HG02759 (cell line): ENCODE results near the gene OTUD3.
"Not testable (repeated sequence)": the region's sequence is repeated elsewhere in the genome, so short reads cannot be mapped to it uniquely, and the experiment has no call there.

Experiments
- ATAC-seq: cut with Tn5 transposase; IDR thresholded peaks from one replicate; pipeline ENCODE4 v1.9.1; 2021; ENCODE audit warnings: mild to moderate bottlenecking, moderate library complexity; ENCODE audit not compliant: unreplicated experiment

The OTUD3 gene, protein sequence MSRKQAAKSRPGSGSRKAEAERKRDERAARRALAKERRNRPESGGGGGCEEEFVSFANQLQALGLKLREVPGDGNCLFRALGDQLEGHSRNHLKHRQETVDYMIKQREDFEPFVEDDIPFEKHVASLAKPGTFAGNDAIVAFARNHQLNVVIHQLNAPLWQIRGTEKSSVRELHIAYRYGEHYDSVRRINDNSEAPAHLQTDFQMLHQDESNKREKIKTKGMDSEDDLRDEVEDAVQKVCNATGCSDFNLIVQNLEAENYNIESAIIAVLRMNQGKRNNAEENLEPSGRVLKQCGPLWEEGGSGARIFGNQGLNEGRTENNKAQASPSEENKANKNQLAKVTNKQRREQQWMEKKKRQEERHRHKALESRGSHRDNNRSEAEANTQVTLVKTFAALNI

GRCh38 chr1:19882111-19883071 is at the start of gene OTUD3:
OTUD3 (plus strand) TSS chr1:19882395; CDS start chr1:19882514, 119 bp downstream.
- ATAC-seq, result peak; percentile 95

- ATAC-seq, result no peak
These were observed 46.6 kb upstream of the OTUD3 start for GRCh38 chr1:19835578-19835977.

GRCh38 chr1:19837866-19838265 is 44.3 kb upstream of the OTUD3 start:
- ATAC-seq, result no peak

DNA sequence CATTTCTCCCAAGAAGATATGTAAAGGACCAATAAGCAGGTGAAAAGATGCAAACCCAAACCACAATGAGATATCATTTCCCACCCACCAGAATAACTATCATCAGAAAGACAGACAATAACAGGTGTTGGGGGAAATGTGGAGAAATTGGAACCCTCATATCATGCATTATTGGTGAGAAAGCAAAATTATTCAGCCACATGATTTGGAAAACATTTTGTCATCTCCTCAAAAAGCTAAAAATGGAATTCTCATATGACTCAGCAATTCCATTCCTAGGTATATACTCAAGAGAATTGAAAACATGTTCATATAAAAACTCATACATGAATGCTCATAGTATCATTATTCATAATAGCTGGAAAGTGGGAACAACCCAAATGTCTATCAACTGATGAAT is 42.0 kb upstream of the OTUD3 start:
- ATAC-seq, result no peak

DNA sequence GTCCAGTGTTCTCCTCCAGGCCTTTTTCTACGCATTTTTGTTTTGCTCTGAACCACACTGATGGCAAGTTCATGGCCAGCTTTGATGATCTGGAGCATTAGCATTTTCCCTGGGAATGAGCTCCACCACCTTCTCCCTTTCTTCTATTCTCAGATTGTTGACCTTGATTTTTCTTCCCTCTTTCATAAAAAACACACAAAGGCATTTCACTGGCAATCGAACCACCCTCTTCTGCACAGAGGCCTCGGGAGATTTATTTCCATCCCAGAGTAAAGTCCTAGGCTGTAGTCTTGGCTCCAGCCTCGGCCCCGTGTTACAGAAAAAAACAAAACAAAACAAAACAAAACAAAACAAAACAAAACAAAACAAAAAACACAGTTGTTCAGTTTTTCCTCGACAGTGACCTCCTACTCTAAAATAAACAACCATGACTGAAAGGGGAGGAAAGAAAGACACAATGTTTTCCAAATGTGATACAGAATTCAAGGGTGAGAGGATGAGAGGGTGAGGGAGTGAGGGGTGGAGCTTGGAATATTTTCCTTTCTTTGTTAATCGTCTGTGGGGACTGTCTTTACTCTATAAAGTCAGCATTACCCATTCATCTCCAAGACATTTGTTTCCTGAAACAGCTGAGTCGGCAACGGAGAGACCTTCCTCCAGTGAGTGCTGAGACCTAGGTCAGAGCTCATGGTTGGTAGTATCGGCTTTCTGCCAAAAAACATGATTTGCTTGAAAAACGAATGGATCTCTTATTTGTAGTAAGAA is 37.3 kb upstream of the OTUD3 start:
- ATAC-seq, result no peak

DNA sequence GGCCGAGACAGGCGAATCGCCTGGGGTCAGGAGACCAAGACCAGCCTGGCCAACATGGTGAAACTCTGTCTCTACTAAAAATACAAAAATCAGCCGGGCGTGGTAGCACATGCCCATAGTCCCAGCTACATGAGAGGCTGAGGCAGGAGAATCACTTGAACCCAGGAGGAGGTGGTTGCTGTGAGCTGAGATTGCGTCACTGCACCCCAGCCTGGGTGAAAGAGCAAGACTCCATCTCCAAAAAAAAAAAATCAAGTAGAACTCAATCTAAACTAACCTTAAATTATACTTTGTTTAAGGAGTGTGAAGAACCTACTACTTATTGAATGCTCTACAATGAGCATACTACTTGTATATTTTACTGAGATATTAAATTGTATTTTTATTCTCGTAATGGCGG is 36.6 kb upstream of the OTUD3 start:
- no peak for ATAC-seq

DNA sequence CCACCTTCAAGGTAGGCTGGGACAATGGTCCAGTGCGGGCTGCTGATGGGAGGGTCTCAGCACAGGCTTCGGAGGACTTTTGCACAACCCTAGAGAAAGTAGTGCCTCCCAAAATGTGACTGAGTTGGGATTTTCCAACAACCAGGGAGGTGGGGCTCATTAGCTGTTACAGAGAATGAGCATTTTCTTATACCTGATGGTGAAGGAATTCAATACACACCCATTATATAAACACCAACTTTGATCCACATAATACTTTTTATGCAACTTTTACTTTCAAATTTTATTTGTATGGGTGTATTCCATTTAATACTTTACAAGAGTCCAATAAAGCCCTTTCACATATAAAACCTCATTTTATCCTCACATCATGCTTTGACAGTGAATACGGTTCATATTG is 35.9 kb upstream of the OTUD3 start:
- ATAC-seq, result no peak

DNA sequence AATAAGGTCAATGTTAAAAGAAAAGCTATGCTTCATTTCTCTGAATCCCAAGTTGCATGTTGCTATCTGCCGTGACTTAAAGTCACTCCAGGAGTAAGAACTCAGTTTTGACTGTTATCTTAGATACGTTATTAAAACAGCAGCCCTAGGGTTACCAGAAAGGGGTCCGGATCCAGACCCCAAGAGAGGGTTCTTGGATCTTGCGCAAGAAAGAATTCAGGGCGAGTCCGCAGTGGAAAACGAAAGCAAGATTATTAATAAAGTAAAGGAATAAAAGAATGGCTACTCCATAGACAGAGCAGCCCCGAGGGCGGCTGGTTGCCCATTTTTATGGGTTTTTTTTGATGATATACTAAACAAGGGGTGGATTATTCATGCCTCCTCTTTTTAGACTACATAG is 34.9 kb upstream of the OTUD3 start:
- ATAC-seq, result not testable (repeated sequence)

GRCh38 chr1:19849307-19849706 is 32.9 kb upstream of the OTUD3 start:
- not testable (repeated sequence) for ATAC-seq

DNA sequence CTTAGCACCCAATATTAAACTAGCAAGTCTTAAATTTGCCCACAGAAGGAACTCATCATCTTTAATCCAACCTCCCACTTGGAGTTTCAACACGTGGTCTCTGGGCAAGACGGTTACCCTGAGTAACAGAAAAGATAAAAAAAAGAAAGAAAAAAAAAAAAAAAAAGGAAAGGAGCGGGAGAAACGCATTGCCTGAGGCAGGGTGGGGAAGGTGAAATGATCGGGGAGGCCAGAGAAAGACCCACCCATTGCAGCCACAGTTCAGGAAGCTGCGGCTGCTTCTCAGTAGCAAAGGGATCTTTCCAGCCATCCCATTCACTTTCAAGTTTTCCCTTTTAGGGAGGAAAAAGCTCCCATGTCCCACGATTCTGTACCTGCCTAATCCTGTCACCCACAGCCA is 32.0 kb upstream of the OTUD3 start:
- no peak for ATAC-seq

GRCh38 chr1:19852036-19852435 is 30.2 kb upstream of the OTUD3 start:
- no peak for ATAC-seq

DNA sequence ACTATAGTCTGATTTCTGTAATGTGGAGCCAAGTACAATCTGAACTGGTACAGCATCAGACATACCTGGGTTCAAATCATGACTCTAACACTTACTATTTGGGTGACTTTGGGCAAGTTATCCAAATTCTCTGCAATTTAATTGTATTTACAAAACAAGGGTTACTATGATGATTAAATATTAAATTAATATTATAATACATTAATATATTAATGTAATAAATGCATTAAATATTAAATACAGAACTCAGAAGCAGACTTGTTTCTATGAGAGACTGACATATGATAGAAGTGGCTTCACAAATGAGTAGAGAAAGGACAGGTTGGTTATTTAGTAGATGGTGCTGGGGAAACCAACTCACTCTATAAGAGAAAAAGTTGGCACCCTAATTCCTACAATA is 27.3 kb upstream of the OTUD3 start:
- ATAC-seq, result no peak

- ATAC-seq, result no peak
These were observed 23.3 kb upstream of the OTUD3 start for GRCh38 chr1:19858893-19859292.

GRCh38 chr1:19859876-19860275 is 22.3 kb upstream of the OTUD3 start:
- no peak for ATAC-seq

GRCh38 chr1:19860418-19860817 is 21.8 kb upstream of the OTUD3 start:
- ATAC-seq, result no peak

- ATAC-seq, result no peak
These were observed 21.2 kb upstream of the OTUD3 start for GRCh38 chr1:19861034-19861433.

DNA sequence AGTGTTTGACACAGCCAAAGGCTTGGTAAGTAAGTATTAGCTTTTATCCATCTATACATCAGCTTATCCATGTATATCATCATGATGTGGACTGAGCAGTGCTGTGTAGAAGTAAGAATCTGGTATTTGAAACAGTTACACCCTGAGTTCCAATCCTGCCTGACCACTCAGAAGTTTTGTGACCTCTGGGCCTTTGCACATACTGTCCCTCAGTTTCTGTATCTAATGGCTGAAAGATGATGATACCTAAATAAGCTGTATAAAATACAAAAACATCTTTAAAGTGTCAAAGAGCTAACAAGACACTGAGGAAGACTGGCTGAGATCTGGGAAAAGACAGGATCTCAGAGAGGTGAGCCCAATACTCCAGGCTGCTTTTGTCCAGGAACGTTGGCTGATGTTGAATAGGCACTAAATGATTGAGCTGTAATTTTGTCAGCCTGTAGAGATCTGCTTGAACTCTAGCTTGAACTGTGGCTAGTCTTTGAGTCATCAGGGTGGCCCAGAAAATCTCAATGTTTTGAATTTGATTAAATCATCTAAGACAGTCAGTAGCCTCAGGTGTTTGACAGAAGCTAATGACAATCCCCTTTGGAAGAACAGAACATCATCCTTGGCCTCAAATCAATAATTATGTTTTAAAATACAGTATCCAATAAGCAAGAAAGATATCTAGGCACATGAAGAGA is 20.2 kb upstream of the OTUD3 start:
- ATAC-seq, result no peak

DNA sequence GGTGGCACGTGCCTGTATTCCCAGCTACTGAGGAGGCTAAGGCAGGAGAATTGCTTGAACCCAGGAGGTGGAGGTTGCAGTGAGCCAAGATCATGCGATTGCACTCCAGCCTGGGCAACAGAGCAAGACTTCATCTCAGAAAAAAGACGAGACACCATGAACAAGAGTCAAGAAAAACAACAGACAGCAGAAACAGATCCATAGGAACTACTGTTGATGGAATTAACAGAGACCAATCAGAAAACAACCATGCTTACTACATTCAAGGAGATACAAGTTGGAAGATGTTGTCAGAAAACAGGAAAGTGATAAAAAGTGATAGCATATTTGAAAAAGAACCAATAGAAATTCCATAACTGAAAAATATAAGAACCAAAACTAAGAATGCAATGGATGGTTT is 19.3 kb upstream of the OTUD3 start:
- ATAC-seq, result no peak

GRCh38 chr1:19864570-19865160 is 17.5 kb upstream of the OTUD3 start:
- ATAC-seq, result no peak

- ATAC-seq, result no peak
These were observed 16.2 kb upstream of the OTUD3 start for GRCh38 chr1:19866029-19866428.
